Rectal smooth muscle tissue (tissue), 1 donor: ENCODE results near the gene NPAS2.

Experiments
- H3K27ac ChIP-seq: one replicate; pipeline ENCODE4 v1.7.0; 2013; ENCODE audit warnings: low read depth, low read length, inconsistent platforms
- H3K27me3 ChIP-seq: one replicate; pipeline ENCODE4 v1.7.0; 2013; ENCODE audit warnings: low read length; ENCODE audit not compliant: control insufficient read depth, insufficient read depth
- H3K36me3 ChIP-seq: one replicate; pipeline ENCODE4 v1.7.0; 2013; ENCODE audit warnings: low read length; ENCODE audit not compliant: control insufficient read depth, insufficient read depth
- H3K4me1 ChIP-seq: one replicate; pipeline ENCODE4 v1.7.0; 2013; ENCODE audit warnings: low read length; ENCODE audit not compliant: control insufficient read depth, insufficient read depth
- H3K4me3 ChIP-seq: one replicate; pipeline ENCODE4 v1.7.0; 2013; ENCODE audit warnings: low read length
- H3K9ac ChIP-seq: one replicate; pipeline ENCODE4 v1.7.0; 2013; ENCODE audit warnings: low read length

NPAS2 gene

GRCh38 chr2:100853909-100854810, 34.2 kb downstream of the NPAS2 start:
- H3K4me3 ChIP-seq, result no peak overlapping the region
- H3K27me3 ChIP-seq, result no peaks in the 10 kb centered on the region
- no peak overlapping the region for H3K9ac ChIP-seq
- H3K36me3 ChIP-seq, result no peaks in the 10 kb centered on the region
- no peaks in the 10 kb centered on the region for H3K4me1 ChIP-seq
- no peak overlapping the region for H3K27ac ChIP-seq

DNA sequence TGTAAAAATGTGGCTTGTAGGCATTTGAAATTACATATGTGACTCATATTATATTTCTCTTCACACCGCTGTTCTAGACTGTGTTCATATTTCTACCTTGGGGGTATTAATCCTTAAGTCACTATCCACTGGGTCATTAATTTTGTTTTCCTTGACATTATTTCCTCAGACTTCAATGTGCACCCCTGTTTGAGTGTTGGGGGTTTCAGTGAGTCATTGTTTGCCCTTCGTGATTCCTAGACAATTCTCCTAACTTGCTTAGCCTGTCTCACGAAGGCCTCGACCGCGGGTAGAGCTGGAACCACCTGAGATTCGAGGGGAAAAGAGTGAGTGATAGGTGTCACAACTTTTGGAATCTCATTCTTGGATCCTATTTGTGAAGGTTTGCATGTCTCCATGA, 35.1 kb downstream of the NPAS2 start:
- H3K27me3 ChIP-seq, result no peaks in the 10 kb centered on the region
- no peak overlapping the region for H3K9ac ChIP-seq
- H3K27ac ChIP-seq, result no peak overlapping the region

GRCh38 chr2:100855606-100856005, 35.7 kb downstream of the NPAS2 start:
- no peak overlapping the region for H3K27ac ChIP-seq
- H3K9ac ChIP-seq, result no peak overlapping the region
- H3K27me3 ChIP-seq, result no peaks in the 10 kb centered on the region
- H3K4me1 ChIP-seq, result no peaks in the 10 kb centered on the region
- H3K4me3 ChIP-seq, result no peak overlapping the region
- no peaks in the 10 kb centered on the region for H3K36me3 ChIP-seq

More for the DNA sequence above, 35.1 kb downstream of the NPAS2 start:
- no peak overlapping the region for H3K4me3 ChIP-seq
- no peaks in the 10 kb centered on the region for H3K4me1 ChIP-seq
- H3K36me3 ChIP-seq, result no peaks in the 10 kb centered on the region

- Histone ChIP-seq H3K9ac (no peak overlapping the region), H3K27me3 (no peaks in the 10 kb centered on the region), H3K27ac (no peak overlapping the region), H3K4me3 (no peak overlapping the region), H3K36me3 (no peaks in the 10 kb centered on the region), H3K4me1 (no peaks in the 10 kb centered on the region)
These were observed 36.8 kb downstream of the NPAS2 start for GRCh38 chr2:100856732-100857131.

GRCh38 chr2:100857341-100857740, 37.4 kb downstream of the NPAS2 start:
- Histone ChIP-seq H3K4me1 (no peaks in the 10 kb centered on the region), H3K9ac (no peak overlapping the region), H3K36me3 (no peaks in the 10 kb centered on the region), H3K4me3 (no peak overlapping the region), H3K27ac (no peak overlapping the region), H3K27me3 (no peaks in the 10 kb centered on the region)

DNA sequence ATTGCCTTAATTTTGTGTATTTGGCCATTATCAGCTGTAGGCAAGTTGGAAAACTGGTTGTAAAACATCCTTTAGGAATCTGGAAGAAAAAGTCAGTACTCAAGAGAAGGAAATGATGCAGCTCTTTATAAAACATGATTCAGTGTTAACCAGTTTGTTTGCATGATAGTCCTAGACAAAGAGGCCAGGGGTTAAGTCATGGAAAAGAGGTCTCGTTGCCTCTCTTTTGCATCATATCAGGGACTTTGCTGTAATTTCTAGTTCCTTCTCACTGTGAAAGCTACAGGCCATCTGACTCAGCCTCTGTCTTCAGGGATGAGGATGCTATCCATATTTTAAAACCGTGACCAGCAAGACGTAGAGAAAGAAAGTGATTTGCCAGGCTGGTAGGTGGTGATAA, 38.0 kb downstream of the NPAS2 start:
- Histone ChIP-seq H3K4me1 (no peaks in the 10 kb centered on the region), H3K27ac (no peak overlapping the region), H3K9ac (no peak overlapping the region), H3K27me3 (no peaks in the 10 kb centered on the region), H3K4me3 (no peak overlapping the region), H3K36me3 (no peaks in the 10 kb centered on the region)

- H3K36me3 ChIP-seq, result no peaks in the 10 kb centered on the region
- no peak overlapping the region for H3K4me3 ChIP-seq
- H3K27ac ChIP-seq, result no peak overlapping the region
- H3K9ac ChIP-seq, result no peak overlapping the region
- H3K27me3 ChIP-seq, result no peaks in the 10 kb centered on the region
- H3K4me1 ChIP-seq, result no peaks in the 10 kb centered on the region
These were observed 40.0 kb downstream of the NPAS2 start for GRCh38 chr2:100859902-100860301.

DNA sequence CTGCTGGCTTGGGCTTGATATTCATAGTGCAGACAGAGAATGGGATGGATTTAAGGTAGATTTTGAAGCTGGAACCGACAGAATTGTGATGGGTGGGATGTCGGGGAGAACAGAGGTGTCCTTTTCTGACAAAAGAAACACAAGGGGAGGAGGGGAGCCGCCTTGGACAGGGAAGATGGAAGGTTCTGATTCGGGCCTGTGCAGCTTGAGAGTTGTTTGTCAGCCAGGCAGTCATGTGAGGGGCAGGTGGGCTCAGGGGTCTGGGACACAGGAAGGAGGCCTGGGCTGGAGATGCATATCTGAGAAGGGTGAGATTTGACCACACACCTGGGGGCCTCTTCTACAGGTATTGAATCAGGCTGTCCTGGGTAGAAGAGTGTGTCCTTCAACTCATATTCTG, 41.4 kb downstream of the NPAS2 start:
- Histone ChIP-seq H3K9ac (no peak overlapping the region), H3K4me1 (no peaks in the 10 kb centered on the region), H3K27me3 (no peaks in the 10 kb centered on the region), H3K4me3 (no peak overlapping the region), H3K27ac (no peak overlapping the region), H3K36me3 (no peaks in the 10 kb centered on the region)

DNA sequence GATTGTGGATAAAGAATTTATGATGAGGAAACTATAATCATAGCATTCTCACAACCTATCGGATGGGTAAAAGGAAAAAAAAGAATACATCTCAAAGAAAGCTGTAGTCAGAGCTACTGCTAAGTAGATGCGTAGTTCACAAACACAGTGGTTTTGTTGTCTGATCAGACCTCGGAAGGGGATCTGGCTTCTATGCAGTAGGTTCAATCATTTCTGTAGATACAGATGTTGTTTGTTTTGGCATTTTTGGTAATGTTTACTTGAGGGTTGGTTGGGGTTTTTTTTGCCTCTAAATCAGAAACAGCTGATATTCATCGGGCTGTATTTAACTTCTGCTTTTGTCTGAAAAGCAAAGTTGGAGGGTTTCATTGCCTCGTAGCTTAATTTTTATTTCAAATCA, 42.1 kb downstream of the NPAS2 start:
- no peaks in the 10 kb centered on the region for H3K27me3 ChIP-seq
- no peaks in the 10 kb centered on the region for H3K36me3 ChIP-seq
- no peak overlapping the region for H3K4me3 ChIP-seq
- no peaks in the 10 kb centered on the region for H3K4me1 ChIP-seq
- H3K9ac ChIP-seq, result no peak overlapping the region
- H3K27ac ChIP-seq, result no peak overlapping the region

GRCh38 chr2:100865816-100866460, 46.0 kb downstream of the NPAS2 start:
- H3K27ac ChIP-seq, result no peak overlapping the region
- no peaks in the 10 kb centered on the region for H3K4me1 ChIP-seq
- H3K27me3 ChIP-seq, result no peaks in the 10 kb centered on the region
- H3K4me3 ChIP-seq, result no peak overlapping the region
- no peak overlapping the region for H3K9ac ChIP-seq
- no peaks in the 10 kb centered on the region for H3K36me3 ChIP-seq

GRCh38 chr2:100868083-100868482, 48.1 kb downstream of the NPAS2 start:
- no peaks in the 10 kb centered on the region for H3K36me3 ChIP-seq
- no peaks in the 10 kb centered on the region for H3K27me3 ChIP-seq
- H3K4me3 ChIP-seq, result no peak overlapping the region
- H3K27ac ChIP-seq, result no peak overlapping the region
- no peaks in the 10 kb centered on the region for H3K4me1 ChIP-seq
- H3K9ac ChIP-seq, result no peak overlapping the region

DNA sequence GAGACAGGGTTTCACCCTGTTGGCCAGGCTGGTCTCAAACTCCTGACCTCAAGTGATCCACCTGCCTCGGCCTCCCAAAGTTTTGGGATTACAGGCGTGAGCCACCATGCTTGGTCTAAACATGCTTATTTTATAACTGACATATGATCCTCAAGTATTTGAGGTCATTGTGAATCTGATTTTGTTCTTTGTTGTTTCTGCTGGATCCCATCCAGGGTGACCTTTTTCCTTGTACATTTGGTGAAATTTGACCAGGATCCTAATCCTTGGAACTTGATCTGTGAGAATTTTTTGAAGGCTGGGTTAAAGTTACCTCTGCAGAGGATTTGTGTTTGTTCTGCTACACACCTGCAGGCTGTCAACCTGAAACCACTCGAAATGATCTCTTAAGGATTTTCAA, 49.2 kb downstream of the NPAS2 start:
- H3K27ac ChIP-seq, result no peak overlapping the region
- H3K4me1 ChIP-seq, result no peaks in the 10 kb centered on the region
- H3K4me3 ChIP-seq, result no peak overlapping the region
- H3K9ac ChIP-seq, result no peak overlapping the region
- H3K27me3 ChIP-seq, result no peaks in the 10 kb centered on the region
- no peaks in the 10 kb centered on the region for H3K36me3 ChIP-seq
